Measurements from ENCODE around the gene ZDHHC7.
"Not testable (repeated sequence)": the region's sequence is repeated elsewhere in the genome, so short reads cannot be mapped to it uniquely, and the experiment has no call there.

Gene ZDHHC7

GRCh38 chr16:84959784-84960417 is 51.4 kb downstream of the ZDHHC7 start:
- no peak for DNase-seq

- DNase-seq, result no peak
Observed at GRCh38 chr16:84959045-84959576, 52.2 kb downstream of the ZDHHC7 start.

DNA sequence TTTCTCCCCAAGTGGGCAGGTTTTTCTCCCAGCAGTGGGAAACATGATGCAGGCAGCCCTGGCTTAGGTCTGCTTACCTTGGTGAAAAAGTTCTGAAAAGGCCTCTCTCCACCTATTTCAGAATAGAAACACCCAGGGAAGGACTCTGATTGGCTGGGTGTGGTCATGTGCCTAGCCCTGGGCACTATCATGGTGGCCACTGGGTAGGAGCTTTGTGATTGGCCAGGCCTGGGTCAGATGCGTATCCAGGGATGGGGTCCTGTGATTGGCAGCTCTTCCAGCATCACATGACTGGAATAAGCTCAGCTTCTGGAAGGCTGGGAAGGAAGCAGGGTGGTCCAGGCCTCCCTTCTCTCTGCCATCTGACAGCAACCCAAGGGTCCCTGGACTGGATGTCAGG is 53.5 kb downstream of the ZDHHC7 start:
- DNase-seq, result no peak

DNA sequence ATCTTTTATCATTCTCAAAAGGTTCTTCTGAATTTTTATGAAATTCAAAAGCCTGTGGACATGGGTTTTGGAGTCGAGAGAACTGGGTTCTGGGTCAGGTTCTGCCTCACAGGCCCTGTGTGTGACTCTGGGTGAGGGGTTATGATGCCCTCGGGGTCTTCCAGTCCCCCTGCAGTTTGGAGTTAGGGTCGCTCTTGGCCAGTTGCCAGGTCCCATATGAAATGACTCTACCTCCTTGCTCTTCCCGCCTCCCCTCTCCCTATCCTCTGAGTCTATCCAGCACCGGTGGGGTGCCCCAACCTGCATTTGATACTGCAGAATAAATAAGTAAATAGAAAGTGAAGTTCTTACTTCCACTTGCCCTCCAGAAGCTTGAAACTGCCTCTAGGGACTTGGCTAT is 54.1 kb downstream of the ZDHHC7 start:
- no peak for DNase-seq

GRCh38 chr16:84955427-84955826 is 55.9 kb downstream of the ZDHHC7 start:
- DNase-seq, result no peak

DNA sequence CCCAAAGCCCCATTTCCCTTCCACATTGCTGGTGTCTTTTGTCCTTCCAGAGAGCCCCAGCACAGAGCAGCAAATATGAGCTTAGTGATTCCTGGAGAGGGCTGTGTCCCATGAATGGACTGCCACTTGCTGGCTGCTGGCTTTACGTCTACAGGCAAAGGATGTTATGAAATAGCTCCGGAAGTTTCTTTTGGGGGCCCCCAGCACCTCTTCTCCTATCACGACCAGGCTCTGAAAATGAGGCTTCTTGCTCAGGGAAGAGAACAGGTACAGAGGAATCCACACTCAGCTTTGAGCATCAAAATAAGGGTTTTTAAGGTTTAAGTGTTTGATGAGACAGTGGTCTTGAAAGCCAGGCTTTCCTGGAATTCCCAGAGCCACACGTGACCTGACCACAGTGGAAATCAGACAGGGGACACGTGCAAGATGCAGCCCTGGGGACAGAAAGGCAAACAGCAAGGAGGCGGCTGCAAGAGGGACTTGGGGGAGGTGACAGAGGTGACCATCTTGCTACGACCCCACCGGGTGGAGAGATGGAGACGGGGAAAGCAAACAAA is 58.1 kb downstream of the ZDHHC7 start:
- DNase-seq, result no peak

- DNase-seq, result peak; percentile 95
Observed at GRCh38 chr16:84952335-84953189, 58.8 kb downstream of the ZDHHC7 start.

GRCh38 chr16:84950906-84951305 is 60.4 kb downstream of the ZDHHC7 start:
- no peak for DNase-seq

DNA sequence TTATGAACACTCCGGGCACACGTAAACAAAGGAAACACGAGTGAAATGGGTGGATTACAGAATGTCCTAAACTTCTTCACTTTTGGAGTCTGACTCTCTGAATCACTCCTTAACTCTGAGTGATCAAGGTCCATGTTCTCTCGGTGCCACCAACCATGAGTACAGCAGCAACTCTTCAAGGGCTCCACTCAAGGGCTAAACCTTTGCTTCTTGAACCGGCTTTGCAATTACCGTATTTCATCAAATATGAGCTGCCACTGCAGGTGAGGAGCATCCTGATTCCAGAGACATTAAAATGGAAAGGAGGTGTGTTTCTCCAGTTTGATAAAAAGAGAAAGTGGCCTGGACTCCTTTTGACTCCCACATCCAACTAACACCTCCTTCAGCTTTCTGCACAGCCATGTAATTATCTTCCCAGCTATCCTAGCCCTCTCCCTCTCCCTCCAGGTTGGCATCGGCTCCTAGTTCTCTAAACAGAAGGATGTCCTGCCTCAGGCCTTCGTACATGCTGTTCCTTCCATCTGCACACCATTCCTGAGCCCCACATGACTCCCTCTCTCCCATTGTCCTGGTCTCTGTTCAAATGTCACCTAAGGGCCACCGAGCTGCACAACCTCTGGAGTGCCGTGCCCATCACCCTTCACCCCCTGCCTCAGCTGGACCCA is 61.4 kb downstream of the ZDHHC7 start:
- no peak for DNase-seq

- no peak for DNase-seq
Observed at GRCh38 chr16:84948851-84949610, 62.3 kb downstream of the ZDHHC7 start.

GRCh38 chr16:84947996-84948850 is 63.1 kb downstream of the ZDHHC7 start:
- DNase-seq, result no peak

GRCh38 chr16:84947022-84947421 is 64.3 kb downstream of the ZDHHC7 start:
- no peak for DNase-seq

DNA sequence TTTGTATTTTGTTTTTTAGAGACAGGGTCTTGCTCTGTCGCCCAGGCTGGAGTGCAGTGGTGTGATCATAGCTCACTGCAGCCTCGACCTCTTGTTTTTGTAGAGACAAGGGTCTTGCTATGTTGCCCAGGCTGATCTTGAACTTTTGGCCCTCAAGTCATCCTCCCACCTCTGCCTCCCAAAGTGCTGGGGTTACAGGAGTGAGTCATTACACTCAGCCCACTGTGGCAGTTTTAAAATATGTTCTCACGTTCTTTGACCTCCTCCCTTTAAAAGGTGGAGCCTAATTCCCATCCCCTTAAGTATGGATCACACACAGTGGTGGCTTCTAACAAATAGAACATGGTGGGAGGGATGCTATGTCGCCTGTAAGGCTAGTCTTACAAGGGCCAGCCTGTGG is 67.7 kb downstream of the ZDHHC7 start:
- no peak for DNase-seq

DNA sequence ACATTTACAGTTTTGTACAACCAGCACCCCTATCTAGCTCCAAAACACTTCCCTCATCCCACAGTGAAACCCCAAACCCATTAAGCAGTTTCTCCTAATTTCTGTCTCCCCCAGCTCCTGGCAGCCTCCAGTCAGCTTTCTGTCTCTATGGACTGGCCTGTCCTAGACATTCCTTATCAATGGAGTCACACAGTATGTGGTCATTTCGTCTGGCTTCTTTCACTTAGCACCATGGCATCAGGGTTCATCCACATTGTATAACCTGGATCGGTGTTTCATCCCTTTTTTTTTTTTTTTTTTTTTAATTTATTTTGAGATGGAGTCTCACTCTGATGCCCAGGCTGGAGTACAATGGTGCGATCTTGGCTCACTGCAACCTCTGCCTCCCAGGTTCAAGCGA is 68.5 kb downstream of the ZDHHC7 start:
- DNase-seq, result no peak

GRCh38 chr16:84941921-84942320 is 69.4 kb downstream of the ZDHHC7 start:
- no peak for DNase-seq

DNA sequence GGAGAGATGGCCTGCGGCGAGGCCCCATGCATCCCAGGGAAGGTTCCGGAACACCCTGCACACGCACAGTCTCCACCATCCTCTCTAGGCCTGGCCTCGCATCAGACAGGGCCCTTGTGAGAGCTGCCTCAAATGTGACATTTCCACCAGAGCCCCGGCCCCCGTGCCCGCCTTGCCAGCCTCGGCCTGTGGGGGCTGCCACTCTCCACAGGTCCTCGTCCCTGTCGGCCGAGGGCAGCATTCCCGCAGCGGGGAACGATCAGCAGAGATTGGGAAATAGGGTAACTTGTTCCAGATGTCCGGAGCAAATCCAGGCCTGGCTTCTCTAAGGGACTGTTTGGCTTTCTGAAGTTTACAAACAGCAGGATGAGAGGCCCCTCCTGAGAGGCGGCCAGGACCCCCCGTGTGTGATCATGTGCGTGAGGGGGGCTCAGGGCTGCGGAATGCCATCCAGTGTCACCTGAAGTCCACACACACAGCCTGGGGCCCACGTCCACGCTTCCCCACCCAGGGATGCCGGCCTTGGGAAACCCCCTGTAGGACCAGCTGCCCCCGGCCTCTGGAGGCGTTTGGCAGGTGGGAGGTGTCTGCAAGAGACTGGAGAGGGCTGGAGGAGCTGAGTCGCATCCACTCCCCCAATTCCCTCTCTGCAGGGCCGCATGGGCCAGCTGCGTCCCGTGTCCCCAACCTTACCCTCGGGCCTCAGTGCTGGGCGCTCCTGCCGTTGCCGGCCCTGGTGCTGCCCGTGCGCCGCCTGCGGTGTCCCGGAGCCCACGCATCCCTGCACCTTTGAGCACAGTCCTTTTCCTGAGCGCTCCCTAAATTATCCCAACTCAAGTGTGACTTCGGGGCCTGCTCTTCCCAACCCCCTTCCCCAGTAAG is 70.4 kb downstream of the ZDHHC7 start:
- DNase-seq, result peak; percentile 48

DNA sequence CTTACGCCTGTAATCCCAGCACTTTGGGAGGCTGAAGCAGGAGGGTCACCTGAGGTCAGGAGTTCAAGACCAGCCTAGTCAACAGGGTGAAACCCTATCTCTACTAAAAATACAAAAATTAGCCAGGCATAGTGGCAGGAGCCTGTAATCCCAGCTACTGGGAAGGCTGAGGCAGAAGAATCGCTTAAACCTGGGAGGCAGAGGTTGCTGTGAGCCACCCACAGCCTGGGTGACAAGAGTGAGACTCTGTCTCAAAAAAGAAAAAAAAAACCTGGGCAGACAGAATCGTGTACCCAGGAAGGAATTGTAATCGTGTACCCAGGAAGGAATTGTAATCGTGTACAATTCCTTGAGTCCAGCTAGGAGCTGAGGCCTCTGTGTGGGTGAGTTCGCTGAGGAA is 72.7 kb downstream of the ZDHHC7 start:
- not testable (repeated sequence) for DNase-seq

- DNase-seq, result no peak
Observed at GRCh38 chr16:84937196-84938005, 73.9 kb downstream of the ZDHHC7 start.

Measured in eye (tissue), 1 donor.